H9 (cell line): ENCODE measurements around the gene GNAI2. TPM values are rescaled to one million over a fixed set of nuclear protein-coding genes. Genes with fewer than 3 reads are reported as not detected.

Experiments
- DNase-seq: peaks from one replicate; pipeline ENCODE4 v3.0.0-alpha.2; 2017
- H2AFZ ChIP-seq: one replicate; pipeline ENCODE4 v1.6.1; 2013; ENCODE audit warnings: mild to moderate bottlenecking, low read length, control low read depth, moderate library complexity
- H2AK5ac ChIP-seq: 2 replicates; pipeline ENCODE4 v1.6.1; 2013; ENCODE audit warnings: low read length, control low read depth, mixed read lengths; ENCODE audit not compliant: insufficient read length
- H2BK120ac ChIP-seq: one replicate; pipeline ENCODE4 v1.6.1; 2013; ENCODE audit warnings: low read depth, mild to moderate bottlenecking, low read length, control low read depth, inconsistent platforms; ENCODE audit not compliant: poor library complexity, severe bottlenecking
- H2BK12ac ChIP-seq: 2 replicates; pipeline ENCODE4 v1.6.1; 2013; ENCODE audit warnings: low read length, control low read depth, mixed read lengths, low read depth; ENCODE audit not compliant: insufficient read length
- H2BK15ac ChIP-seq: 2 replicates; pipeline ENCODE4 v1.6.1; 2013; ENCODE audit warnings: low read depth, low read length, control low read depth
- H2BK20ac ChIP-seq: one replicate; pipeline ENCODE4 v1.6.1; 2013; ENCODE audit warnings: low read depth, mild to moderate bottlenecking, low read length, control low read depth, inconsistent platforms; ENCODE audit not compliant: poor library complexity, severe bottlenecking
- H2BK5ac ChIP-seq: 2 replicates; pipeline ENCODE4 v1.6.1; 2013; ENCODE audit warnings: low read length, control low read depth, mixed read lengths; ENCODE audit not compliant: insufficient read length
- H3K14ac ChIP-seq: 2 replicates; pipeline ENCODE4 v1.6.1; 2013; ENCODE audit warnings: low read length, control low read depth; ENCODE audit not compliant: insufficient read depth
- H3K18ac ChIP-seq: 2 replicates; pipeline ENCODE4 v1.6.1; 2013; ENCODE audit warnings: low read depth, mild to moderate bottlenecking, mixed read lengths, low read length, control low read depth; ENCODE audit not compliant: insufficient read length
- H3K23ac ChIP-seq: 2 replicates; pipeline ENCODE4 v1.6.1; 2013; ENCODE audit warnings: low read length, control low read depth, mixed read lengths, low read depth; ENCODE audit not compliant: insufficient read length
- H3K23me2 ChIP-seq: 2 replicates; pipeline ENCODE4 v1.6.1; 2013; ENCODE audit warnings: low read depth, mild to moderate bottlenecking, mixed read lengths, low read length, control low read depth; ENCODE audit not compliant: insufficient read length, poor library complexity, severe bottlenecking
- H3K27ac ChIP-seq: 2 replicates; pipeline ENCODE4 v1.5.1; 2013; ENCODE audit warnings: low read length, control low read depth, mixed read lengths, low read depth; ENCODE audit not compliant: insufficient read length
- H3K27me3 ChIP-seq: 2 replicates; pipeline ENCODE4 v1.6.1; 2013; ENCODE audit warnings: low read length, control low read depth, inconsistent platforms; ENCODE audit not compliant: insufficient read depth
- H3K4ac ChIP-seq: 2 replicates; pipeline ENCODE4 v1.6.1; 2013; ENCODE audit warnings: low read depth, mild to moderate bottlenecking, control low read depth, inconsistent platforms, low read length, moderate library complexity
- H3K4me1 ChIP-seq: 2 replicates; pipeline ENCODE4 v1.6.1; 2013; ENCODE audit warnings: low read length, control low read depth, inconsistent platforms; ENCODE audit not compliant: insufficient read depth
- H3K4me2 ChIP-seq: 2 replicates; pipeline ENCODE4 v1.6.1; 2013; ENCODE audit warnings: low read length, control low read depth, mixed read lengths; ENCODE audit not compliant: insufficient read length, insufficient read depth
- H3K56ac ChIP-seq: 2 replicates; pipeline ENCODE4 v1.6.1; 2013; ENCODE audit warnings: low read depth, mild to moderate bottlenecking, mixed read lengths, low read length, control low read depth; ENCODE audit not compliant: insufficient read length
- H3K79me1 ChIP-seq: 2 replicates; pipeline ENCODE4 v1.6.1; 2013; ENCODE audit warnings: low read depth, mild to moderate bottlenecking, moderate library complexity, low read length, control low read depth, inconsistent platforms; ENCODE audit not compliant: insufficient read depth, poor library complexity, severe bottlenecking
- H3K79me2 ChIP-seq: 2 replicates; pipeline ENCODE4 v1.6.1; 2013; ENCODE audit warnings: low read length, control low read depth, inconsistent platforms; ENCODE audit not compliant: insufficient read depth
- H3K9ac ChIP-seq: 2 replicates; pipeline ENCODE4 v1.6.1; 2013; ENCODE audit warnings: low read length, control low read depth, mixed read lengths; ENCODE audit not compliant: insufficient read length; ENCODE audit errors: extremely low read depth
- H3K9me3 ChIP-seq: one replicate; pipeline ENCODE4 v1.6.1; 2013; ENCODE audit warnings: low read depth, low read length, inconsistent platforms; ENCODE audit not compliant: control insufficient read depth
- H3T11ph ChIP-seq: one replicate; pipeline ENCODE4 v1.6.1; 2013; ENCODE audit warnings: mild to moderate bottlenecking, low read length, control low read depth, inconsistent platforms
- H4K20me1 ChIP-seq: one replicate; pipeline ENCODE4 v1.6.1; 2013; ENCODE audit not compliant: control insufficient read depth, insufficient read length, insufficient read depth
- H4K5ac ChIP-seq: 2 replicates; pipeline ENCODE4 v1.6.1; 2013; ENCODE audit warnings: low read depth, mild to moderate bottlenecking, mixed read lengths, low read length, control low read depth; ENCODE audit not compliant: insufficient read length
- H4K8ac ChIP-seq: replicated peaks from 2 replicates; pipeline ENCODE4 v1.6.1; 2013; ENCODE audit warnings: low read length, control low read depth, mixed read lengths, low read depth; ENCODE audit not compliant: insufficient read length
- H4K91ac ChIP-seq: 2 replicates; pipeline ENCODE4 v1.6.1; 2013; ENCODE audit warnings: low read depth, mild to moderate bottlenecking, moderate library complexity, mixed read lengths, low read length, control low read depth; ENCODE audit not compliant: insufficient read length
- H3K27ac Mint-ChIP-seq, 3 experiments: 2 replicates in 2 of 3; 3 replicates in 1 of 3; pipeline ENCODE4 v1.8.0; 2020 to 2021; ENCODE audit warnings: mixed read lengths in 3 of 3, mild to moderate bottlenecking in 1 of 3, moderate library complexity in 1 of 3
- H3K27me3 Mint-ChIP-seq: 2 replicates; pipeline ENCODE4 v1.8.0; 2021; ENCODE audit warnings: low read depth, mild to moderate bottlenecking, moderate library complexity, mixed read lengths
- H3K36me3 Mint-ChIP-seq, 3 experiments: 2 replicates in 2 of 3; 3 replicates in 1 of 3; pipeline ENCODE4 v1.8.0; 2020 to 2021; ENCODE audit warnings: low read depth in 3 of 3, mixed read lengths in 3 of 3; ENCODE audit not compliant: insufficient read depth in 1 of 3
- H3K4me1 Mint-ChIP-seq, 2 experiments: 2 replicates each; pipeline ENCODE4 v1.8.0; 2020; ENCODE audit warnings: mixed read lengths in 2 of 2
- H3K4me3 Mint-ChIP-seq, 2 experiments: 2 replicates in 1 of 2; 3 replicates in 1 of 2; pipeline ENCODE4 v1.8.0; 2020 to 2021; ENCODE audit warnings: mild to moderate bottlenecking in 2 of 2, mixed read lengths in 2 of 2, moderate library complexity in 1 of 2
- H3K9me3 Mint-ChIP-seq, 2 experiments: 2 replicates in 1 of 2; 3 replicates in 1 of 2; pipeline ENCODE4 v1.8.0; 2020; ENCODE audit warnings: mild to moderate bottlenecking in 2 of 2, mixed read lengths in 2 of 2, moderate library complexity in 1 of 2
- CTCF ChIP-seq: fragments of 200-600 bp; sonication (generic); conservative IDR thresholded peaks from 3 replicates; pipeline ENCODE4 v1.8.0; 2021; ENCODE audit warnings: antibody characterized with exemption, mild to moderate bottlenecking
- WGBS: extraction: QIAGEN DNeasy Blood & Tissue Kit; methylation state at CpG from one replicate; pipeline ENCODE4 v1.1.7; 2013; ENCODE audit warnings: missing lambda C conversion rate, low lambda C conversion rate, mixed read lengths; ENCODE audit not compliant: insufficient read length; ENCODE audit errors: extremely low coverage; 5-methylcytosine and 5-hydroxymethylcytosine counted together
- total RNA-seq: library from RNA; stranded (reverse); gene quantifications from 2 replicates; pipeline ENCODE4 v1.2.1, GENCODE V29; 2021

The GNAI2 gene
- total RNA-seq, 1 experiment from 2014 or later: 218 TPM

- no peaks in the 10 kb centered on the region; a peak in 1 of 5 replicates for H3K9me3 Mint-ChIP-seq
- H3K36me3 Mint-ChIP-seq: no peaks in the 10 kb centered on the region; a peak in 1 of 7 replicates
- no peaks in the 10 kb centered on the region for H3K79me2 ChIP-seq
- no peak overlapping the region for H2BK120ac ChIP-seq
- H2BK15ac ChIP-seq: no peak overlapping the region
- no peak overlapping the region for H3K56ac ChIP-seq
- H3K27me3 ChIP-seq: peaks cover 16% of the 10 kb centered on the region; the same call in 1 of the 2 replicates
- H3K23me2 ChIP-seq: peaks cover 10% of the 10 kb centered on the region
- DNase-seq: no peak
- H3K4me2 ChIP-seq: no peak overlapping the region
- no peak overlapping the region for H2AK5ac ChIP-seq
- H3K18ac ChIP-seq: no peak overlapping the region
- H4K91ac ChIP-seq: no peak overlapping the region
- H2AFZ ChIP-seq: no peak overlapping the region
- H3K23ac ChIP-seq: no peak overlapping the region
- H3K9me3 ChIP-seq: no peaks in the 10 kb centered on the region
- H4K20me1 ChIP-seq: no peaks in the 10 kb centered on the region
- H3K9ac ChIP-seq: no peak overlapping the region
- no CpG with 5 or more reads among the region's 17 CpGs for WGBS
- no peak overlapping the region for H3K27ac ChIP-seq
- no peak for TF ChIP-seq CTCF
- no peak overlapping the region for H2BK5ac ChIP-seq
- no peaks in the 10 kb centered on the region for H3K79me1 ChIP-seq
- no peak overlapping the region for H3K4ac ChIP-seq
- no peak overlapping the region for H3K27ac Mint-ChIP-seq
- no peak overlapping the region for H4K8ac ChIP-seq
- H2BK20ac ChIP-seq: no peak overlapping the region
- H3K27me3 Mint-ChIP-seq: peaks cover 57% of the 10 kb centered on the region
- no peak overlapping the region for H2BK12ac ChIP-seq
- H4K5ac ChIP-seq: no peak overlapping the region
- H3K4me1 ChIP-seq: no peaks in the 10 kb centered on the region
- no peak overlapping the region for H3K4me3 Mint-ChIP-seq
- H3K14ac ChIP-seq: no peak overlapping the region
- H3K4me1 Mint-ChIP-seq: peaks cover 22 to 30% of the 10 kb centered on the region in 2 experiments
- H3T11ph ChIP-seq: no peak overlapping the region
These were observed 40.7 kb downstream of the GNAI2 start for GRCh38 chr3:50276762-50277101.
